ENCODE data around the gene GRWD1.

- TF ChIP-seq CTCF (IDR thresholded peaks at IDR 0.05) (no peak), EP300 (IDR thresholded peaks at IDR 0.05) (no peak)
These were observed 796 bp downstream of the GRWD1 start for GRCh38 chr19:48446579-48446978.
